ENCODE results near the gene TENT4B. TPM values are rescaled to one million over a fixed set of nuclear protein-coding genes. Genes with fewer than 3 reads are reported as not detected.
"Not testable (repeated sequence)": the region's sequence is repeated elsewhere in the genome, so short reads cannot be mapped to it uniquely, and the experiment has no call there.

Gene TENT4B
- total RNA-seq, 1 experiment from 2014 or later = 11.4 TPM

DNA sequence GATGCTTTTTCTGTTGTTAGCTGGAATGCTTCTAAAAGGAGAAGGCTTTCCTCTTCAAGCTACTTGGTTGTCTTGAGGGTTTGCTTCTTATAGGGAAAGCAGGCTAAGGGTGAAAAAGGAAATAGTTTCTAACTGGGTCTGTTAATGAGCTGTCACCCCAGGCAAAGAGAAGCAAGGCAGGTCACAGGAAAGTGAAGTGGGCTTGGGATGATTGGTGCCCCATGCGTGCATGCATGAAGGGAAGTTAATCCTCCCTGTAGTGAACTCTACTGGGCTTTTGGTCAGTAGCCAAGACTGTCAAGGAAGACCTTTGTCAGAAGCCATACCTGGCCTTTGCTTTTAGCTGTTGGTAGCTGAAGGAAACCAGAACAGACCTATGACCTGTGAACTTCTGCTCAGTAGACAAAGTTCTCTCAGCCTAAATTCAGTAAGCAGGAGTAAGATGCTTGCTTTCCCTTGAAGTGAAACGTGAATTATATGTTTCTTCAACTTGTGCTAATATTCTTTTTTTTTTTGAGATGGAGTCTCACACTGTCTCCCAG is 16.5 kb downstream of the TENT4B start:
- no peaks in the 10 kb centered on the region for H3F3A ChIP-seq (ENCODE audit: insufficient read depth, low read depth)
- H4K20me1 ChIP-seq (ENCODE audit: insufficient read depth) = peaks cover 4% of the 10 kb centered on the region
- H3K4me3 ChIP-seq = no peak overlapping the region
- H3K79me2 ChIP-seq (ENCODE audit: low read depth) = peaks cover 69% of the 10 kb centered on the region
- intact Hi-C loops (cut with micrococcal nuclease; ENCODE audit: unreplicated experiment) = loop anchor here (2.0 kb wide), 1 partner anchor 31 kb away; no protein-coding TSS in a partner anchor
- no peaks in the 10 kb centered on the region for H3K27me3 ChIP-seq (ENCODE audit: insufficient read depth, low read depth)
- H2AFZ ChIP-seq = no peak overlapping the region
- H3K4me1 ChIP-seq (replicated peaks; ENCODE audit: insufficient read depth) = peaks cover 5% of the 10 kb centered on the region; the same call in 1 of the 2 replicates
- no peak for TF ChIP-seq EZH2 (IDR thresholded peaks at IDR 0.05; ENCODE audit: low read depth)
- TF ChIP-seq CTCF (conservative IDR thresholded peaks at IDR 0.05) = no peak
- DNase-seq = no peak
- ChIA-PET POLR2A (ENCODE audit: unreplicated experiment) (no interaction called here), CTCF (no interaction called here)
- 0 out of 2 replicates have a peak, but pooled peaks cover 6% of the 10 kb centered on the region for H3K36me3 ChIP-seq (ENCODE audit: low read depth)
- no peak overlapping the region for H3K4me2 ChIP-seq
- H3K9me2 ChIP-seq (ENCODE audit: insufficient read depth) = no peaks in the 10 kb centered on the region
- no peak overlapping the region for H3K27ac ChIP-seq
- no peaks in the 10 kb centered on the region for H3K9me3 ChIP-seq (ENCODE audit: insufficient read depth, low read depth)
- no TSS peak for BruUV-seq (replicated peaks)

GRCh38 chr16:50171773-50172172 is 18.7 kb downstream of the TENT4B start:
- H2AFZ ChIP-seq; H3K9me2 ChIP-seq (ENCODE audit: insufficient read depth); H3K27ac ChIP-seq; POLR2A ChIA-PET (ENCODE audit: unreplicated experiment); H3K4me2 ChIP-seq; H3F3A ChIP-seq (ENCODE audit: insufficient read depth, low read depth); H3K36me3 ChIP-seq (ENCODE audit: low read depth); DNase-seq; H4K20me1 ChIP-seq (ENCODE audit: insufficient read depth); H3K9me3 ChIP-seq (ENCODE audit: insufficient read depth, low read depth); intact Hi-C loops (cut with micrococcal nuclease; ENCODE audit: unreplicated experiment); CTCF ChIA-PET; H3K4me1 ChIP-seq (replicated peaks; ENCODE audit: insufficient read depth); H3K4me3 ChIP-seq; H3K27me3 ChIP-seq (ENCODE audit: insufficient read depth, low read depth); BruUV-seq (replicated peaks): not testable (repeated sequence)
- peaks cover 58% of the 10 kb centered on the region for H3K79me2 ChIP-seq (ENCODE audit: low read depth)

DNA sequence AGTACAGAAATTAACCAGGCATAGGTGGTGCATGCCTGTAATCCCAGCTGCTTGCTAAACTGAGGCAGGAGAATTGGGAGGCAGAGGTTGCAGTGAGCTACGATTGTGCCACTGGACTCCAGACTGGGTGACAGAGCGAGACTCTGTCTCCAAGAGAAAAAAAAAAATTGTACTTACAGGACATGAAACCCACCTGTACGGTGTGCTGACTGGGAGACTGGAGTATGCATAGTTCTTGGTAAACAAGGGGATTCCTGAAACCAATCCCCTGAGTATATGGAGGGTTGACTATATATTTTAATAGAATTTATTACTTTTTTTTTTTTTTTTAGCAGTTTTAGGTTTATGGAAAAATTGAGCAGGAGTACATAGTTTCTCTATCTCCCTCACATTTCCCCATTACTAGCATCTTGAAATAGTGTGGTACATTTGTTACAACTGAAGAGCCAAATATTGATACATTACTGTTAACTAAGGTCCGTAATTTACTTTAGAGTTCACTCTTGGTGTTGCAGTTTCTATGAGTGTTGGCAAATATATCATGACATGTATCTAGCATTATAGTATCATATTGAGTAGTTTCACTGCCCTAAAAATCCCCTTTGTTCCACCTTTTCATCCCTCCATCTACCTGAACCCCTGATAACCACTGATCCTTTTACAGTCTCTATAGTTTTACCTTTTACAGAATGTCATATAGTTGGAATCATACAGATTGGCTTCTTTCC is 19.3 kb downstream of the TENT4B start:
- H3K4me3 ChIP-seq = no peak overlapping the region
- DNase-seq = no peak
- no peaks in the 10 kb centered on the region for H3K27me3 ChIP-seq (ENCODE audit: insufficient read depth, low read depth)
- no peak for TF ChIP-seq EZH2 (IDR thresholded peaks at IDR 0.05; ENCODE audit: low read depth)
- TF ChIP-seq CTCF (conservative IDR thresholded peaks at IDR 0.05) = no peak
- no peak overlapping the region for H3K27ac ChIP-seq
- CTCF ChIA-PET = no interaction called here
- no peaks in the 10 kb centered on the region for H3K36me3 ChIP-seq (ENCODE audit: low read depth)
- H3K9me3 ChIP-seq (ENCODE audit: insufficient read depth, low read depth) = no peaks in the 10 kb centered on the region
- H3K9me2 ChIP-seq (ENCODE audit: insufficient read depth) = no peaks in the 10 kb centered on the region
- no peak overlapping the region for H3K4me2 ChIP-seq
- H3K4me1 ChIP-seq (replicated peaks; ENCODE audit: insufficient read depth) = peaks cover 5% of the 10 kb centered on the region; the same call in 1 of the 2 replicates
- intact Hi-C loops (cut with micrococcal nuclease; ENCODE audit: unreplicated experiment) = no loop called here
- no TSS peak for BruUV-seq (replicated peaks)
- no peaks in the 10 kb centered on the region for H3F3A ChIP-seq (ENCODE audit: insufficient read depth, low read depth)
- no peak overlapping the region for H2AFZ ChIP-seq
- H3K79me2 ChIP-seq (ENCODE audit: low read depth) = peaks cover 58% of the 10 kb centered on the region
- H4K20me1 ChIP-seq (ENCODE audit: insufficient read depth) = peaks cover 4% of the 10 kb centered on the region; the same call in 1 of the 2 replicates
- POLR2A ChIA-PET (ENCODE audit: unreplicated experiment) = interaction anchor here (0.6 kb wide), 1 partner anchor 381 kb away, joined by 7 read pairs; no protein-coding TSS in a partner anchor
